Memory B cell (primary cell): ENCODE measurements around the gene CAMTA1.

ENCODE experiments used
- ATAC-seq: fragments of 150-1000 bp; cut with Tn5 transposase; 2 replicates; pipeline ENCODE4 v1.10.0; 2021; ENCODE audit warnings: low read depth, mild to moderate bottlenecking, moderate library complexity
- DNase-seq, 2 donors: peaks; one replicate each; pipeline ENCODE4 v3.0.0; 2022; ENCODE audit warnings: low spot score in 2 of 2
- H3K27ac Mint-ChIP-seq: one replicate; pipeline ENCODE4 v1.8.0; 2022; ENCODE audit warnings: mild to moderate bottlenecking, moderate library complexity, mixed read lengths
- H3K27me3 Mint-ChIP-seq: one replicate; pipeline ENCODE4 v1.8.0; 2022; ENCODE audit warnings: mixed read lengths
- H3K36me3 Mint-ChIP-seq: one replicate; pipeline ENCODE4 v1.8.0; 2022; ENCODE audit warnings: mild to moderate bottlenecking, mixed read lengths
- H3K4me1 Mint-ChIP-seq: one replicate; pipeline ENCODE4 v1.8.0; 2022; ENCODE audit warnings: mixed read lengths
- H3K4me3 Mint-ChIP-seq: one replicate; pipeline ENCODE4 v1.8.0; 2022; ENCODE audit warnings: mild to moderate bottlenecking, moderate library complexity, mixed read lengths
- H3K9me3 Mint-ChIP-seq: one replicate; pipeline ENCODE4 v1.8.0; 2022; ENCODE audit warnings: mixed read lengths

CAMTA1 gene

DNA sequence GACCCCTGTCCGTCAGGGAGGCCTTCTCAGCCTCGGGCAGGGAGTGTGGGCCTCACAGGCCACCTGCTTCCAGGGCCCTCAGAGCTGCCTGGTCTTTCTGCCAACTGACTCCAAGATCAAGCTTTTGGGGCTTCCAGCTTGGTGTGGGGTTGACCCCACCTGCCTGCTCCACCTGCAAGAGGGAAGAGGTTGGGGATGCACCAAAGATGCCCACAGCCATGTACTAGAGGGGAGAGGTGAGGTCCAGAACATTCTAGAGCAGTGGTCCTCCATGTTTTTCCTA lies 719.1 kb downstream of the CAMTA1 start:
- H3K36me3 Mint-ChIP-seq: no peaks in the 10 kb centered on the region
- no peak overlapping the region for H3K4me3 Mint-ChIP-seq
- DNase-seq (no peak), ATAC-seq (no peak)
- H3K27ac Mint-ChIP-seq: no peak overlapping the region
- H3K27me3 Mint-ChIP-seq: no peaks in the 10 kb centered on the region
- H3K9me3 Mint-ChIP-seq: no peaks in the 10 kb centered on the region
- no peaks in the 10 kb centered on the region for H3K4me1 Mint-ChIP-seq

DNA sequence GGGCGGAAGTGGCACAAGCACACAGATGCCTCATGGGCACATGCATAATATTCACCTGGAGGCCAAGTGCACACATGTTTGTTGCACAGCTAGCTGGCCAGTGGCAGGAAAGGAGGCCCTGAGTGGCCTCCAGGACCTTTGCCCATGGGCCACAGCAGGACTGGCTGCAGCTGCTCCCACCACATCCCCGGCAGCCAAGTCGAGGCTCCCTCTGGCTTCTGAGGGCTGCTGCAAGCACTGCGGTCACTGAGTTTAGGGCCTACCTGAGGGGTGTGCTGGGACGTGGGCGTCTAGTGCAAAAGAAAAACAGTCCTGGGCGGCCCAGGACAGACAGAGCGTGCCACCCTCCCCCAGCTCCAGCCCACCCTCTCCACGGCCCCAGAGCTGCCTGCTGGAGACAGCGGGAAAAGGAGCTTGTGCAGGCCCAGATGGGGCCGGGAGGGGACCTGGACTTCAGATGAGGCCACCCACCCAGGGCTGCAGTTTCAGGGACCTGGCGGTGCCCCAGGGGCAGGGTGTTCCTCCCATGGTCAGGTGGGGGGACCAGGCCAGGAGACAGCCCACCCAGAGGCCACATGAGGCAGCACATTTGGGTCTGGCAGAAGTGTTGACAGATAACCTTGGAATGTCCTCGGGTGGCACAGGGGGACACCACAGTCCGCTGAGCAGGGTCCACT lies 720.0 kb downstream of the CAMTA1 start:
- ATAC-seq: no peak
- Mint-ChIP-seq H3K27ac (no peak overlapping the region), H3K9me3 (no peaks in the 10 kb centered on the region)

DNA sequence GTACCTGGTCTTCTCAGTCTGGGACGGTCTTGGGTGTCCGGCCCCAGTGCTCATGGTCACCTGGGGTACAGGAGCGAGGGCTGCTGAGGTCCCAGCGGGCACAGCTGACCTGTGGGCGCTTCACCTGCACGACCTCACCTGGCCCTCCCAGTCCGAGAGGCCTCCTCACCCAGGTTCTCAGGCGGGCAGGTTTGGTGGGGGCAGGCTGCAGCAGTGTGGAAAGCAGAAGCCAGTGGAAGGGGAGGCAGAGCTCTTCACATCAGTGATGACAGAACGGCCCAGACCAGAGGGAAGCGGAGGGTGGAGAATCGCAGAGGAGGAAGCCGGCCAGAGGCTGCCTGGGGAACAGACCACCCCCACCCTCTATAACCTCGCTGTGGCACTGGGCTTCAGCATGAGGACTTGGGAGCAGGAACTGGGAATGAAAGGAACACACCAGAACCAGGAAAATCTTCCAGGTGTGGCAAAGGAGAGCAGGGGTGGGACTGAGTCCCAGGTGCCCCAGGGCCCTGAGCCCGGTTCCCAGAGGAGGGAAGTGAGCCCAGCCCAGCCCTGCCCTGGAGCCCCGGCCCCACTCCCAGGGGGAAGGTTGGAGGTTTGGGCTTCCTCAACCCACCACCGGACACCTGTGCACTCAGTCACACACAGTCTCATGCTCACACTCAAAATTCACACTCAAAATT lies 720.7 kb downstream of the CAMTA1 start:
- H3K27ac Mint-ChIP-seq: no peak overlapping the region
- H3K36me3 Mint-ChIP-seq: no peaks in the 10 kb centered on the region
- H3K9me3 Mint-ChIP-seq: no peaks in the 10 kb centered on the region
- H3K4me1 Mint-ChIP-seq: no peaks in the 10 kb centered on the region
- no peak overlapping the region for H3K4me3 Mint-ChIP-seq
- no peaks in the 10 kb centered on the region for H3K27me3 Mint-ChIP-seq
- no peak for DNase-seq
- ATAC-seq: no peak

More for the DNA sequence above, 720.0 kb downstream of the CAMTA1 start:
- Mint-ChIP-seq H3K36me3 (no peaks in the 10 kb centered on the region), H3K4me1 (no peaks in the 10 kb centered on the region), H3K4me3 (no peak overlapping the region), H3K27me3 (no peaks in the 10 kb centered on the region)
- DNase-seq: no peak

DNA sequence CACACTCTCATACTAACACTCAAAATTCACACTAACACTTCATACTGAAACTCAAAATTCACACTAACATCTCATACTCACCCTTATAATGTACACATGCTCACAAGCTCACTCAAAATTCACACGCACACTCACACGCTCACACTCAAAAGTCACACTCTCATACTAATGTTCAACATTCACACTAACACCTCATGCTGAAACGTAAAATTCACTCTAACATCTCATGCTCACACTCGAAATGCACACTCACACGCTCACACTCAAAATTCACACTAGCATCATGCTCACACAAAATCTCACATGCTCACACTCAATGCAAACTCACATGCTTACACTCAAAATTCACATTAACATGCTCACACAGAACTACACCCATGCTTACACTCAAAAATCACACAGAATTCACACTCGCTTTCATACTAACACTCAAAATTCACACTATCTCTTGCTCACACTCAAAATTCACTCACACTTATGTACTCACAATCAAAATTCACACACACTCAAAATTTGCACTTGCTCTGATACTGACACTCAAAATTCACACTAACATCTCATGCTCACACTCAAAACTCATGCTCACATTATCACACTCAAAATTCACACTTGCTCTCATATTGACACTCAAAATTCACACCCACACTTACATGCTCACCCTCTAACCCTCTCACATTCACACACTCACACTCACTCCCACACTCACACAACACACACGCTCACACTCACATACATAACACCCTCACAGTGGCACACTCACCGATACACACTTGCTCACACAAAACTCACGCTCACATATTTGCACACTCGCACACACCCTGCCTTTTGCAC lies 721.4 kb downstream of the CAMTA1 start:
- no peak overlapping the region for H3K27ac Mint-ChIP-seq
- H3K4me3 Mint-ChIP-seq: no peak overlapping the region
- H3K36me3 Mint-ChIP-seq: no peaks in the 10 kb centered on the region
- no peak for DNase-seq
- no peak for ATAC-seq
- H3K27me3 Mint-ChIP-seq: no peaks in the 10 kb centered on the region
- H3K9me3 Mint-ChIP-seq: no peaks in the 10 kb centered on the region
- no peaks in the 10 kb centered on the region for H3K4me1 Mint-ChIP-seq

DNA sequence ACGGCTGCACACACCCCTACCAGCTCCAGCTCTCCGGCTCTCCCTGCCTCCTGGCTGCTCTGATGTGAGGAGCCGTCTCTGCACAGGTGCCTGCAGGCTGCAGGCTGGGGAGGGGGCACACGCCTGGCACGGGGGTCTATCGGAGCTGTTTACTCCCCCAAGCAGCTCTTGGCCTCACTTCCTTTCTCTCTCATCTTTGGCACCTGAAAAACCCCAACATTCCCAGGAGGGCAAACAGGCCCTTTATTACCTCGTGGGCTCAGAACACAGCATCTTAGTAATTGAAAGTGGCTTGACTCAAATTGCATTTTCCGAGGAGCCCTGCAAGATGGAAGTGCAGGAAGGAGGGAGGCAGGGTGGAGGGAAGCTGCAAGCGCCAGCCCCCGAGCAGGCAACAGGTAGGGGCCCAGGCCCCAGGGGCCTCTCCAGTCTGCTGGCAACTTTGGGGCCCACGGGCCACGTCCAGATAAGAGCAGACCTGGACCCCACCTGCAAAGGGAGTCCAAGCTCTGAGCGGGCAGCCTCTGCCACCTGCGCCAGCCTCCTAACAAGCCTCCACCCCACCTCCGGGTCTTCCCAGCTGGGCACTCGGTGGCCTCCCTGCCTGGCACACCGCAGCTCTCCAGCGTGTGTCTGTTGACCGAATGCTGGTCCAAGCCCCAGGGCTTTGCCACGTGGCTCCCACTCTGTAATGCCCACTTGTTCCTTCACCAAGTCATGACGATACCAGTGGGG lies 722.2 kb downstream of the CAMTA1 start:
- Mint-ChIP-seq H3K4me3 (no peak overlapping the region), H3K4me1 (no peaks in the 10 kb centered on the region), H3K27ac (no peak overlapping the region), H3K9me3 (no peaks in the 10 kb centered on the region), H3K27me3 (peaks cover 2% of the 10 kb centered on the region), H3K36me3 (no peaks in the 10 kb centered on the region)
- no peak for ATAC-seq
- no peak for DNase-seq

DNA sequence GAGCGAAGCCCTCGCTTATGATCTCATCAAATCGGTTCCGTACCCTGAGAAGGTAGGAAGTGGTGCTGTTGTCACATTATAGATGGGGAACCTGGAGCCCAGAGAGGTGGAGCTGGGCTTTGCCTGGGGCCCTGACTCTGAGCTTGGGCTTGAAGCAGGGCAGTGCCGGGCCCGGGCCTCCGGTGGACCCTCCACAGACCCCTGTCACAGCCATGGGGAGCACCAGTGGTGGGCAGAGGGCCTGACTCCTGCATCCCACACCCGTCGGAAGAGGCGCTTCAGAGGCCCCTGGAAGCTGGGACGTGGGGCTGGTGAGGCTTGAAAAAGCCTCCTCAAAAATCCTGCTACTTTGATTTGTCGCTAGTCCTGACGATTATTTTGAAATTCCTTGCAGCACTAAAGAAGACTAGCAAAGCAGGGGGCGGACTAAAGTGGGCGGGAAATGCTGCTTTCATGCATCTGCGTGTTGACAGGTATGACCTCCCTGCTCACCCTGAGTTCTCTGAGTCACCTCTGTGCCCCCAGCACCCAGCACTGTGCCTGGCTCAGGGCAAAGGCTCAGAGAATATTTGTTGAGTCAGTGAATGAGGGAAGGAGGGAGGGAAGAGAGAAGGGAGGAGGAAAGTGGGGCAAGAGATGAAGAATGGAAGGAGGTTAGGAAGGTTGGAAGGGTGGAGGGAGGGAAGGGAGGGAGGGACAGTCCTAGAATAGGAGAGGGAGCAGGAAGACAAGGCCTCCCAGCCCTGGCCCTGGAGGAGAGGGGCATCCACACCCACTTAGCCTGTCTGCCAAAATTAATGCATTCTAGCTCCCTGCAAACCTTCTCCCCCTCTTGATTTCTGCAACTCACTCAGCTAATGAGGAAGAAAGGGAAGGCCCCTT lies 723.0 kb downstream of the CAMTA1 start:
- H3K9me3 Mint-ChIP-seq: no peaks in the 10 kb centered on the region
- H3K27ac Mint-ChIP-seq: no peak overlapping the region
- ATAC-seq: no peak
- H3K4me3 Mint-ChIP-seq: no peak overlapping the region
- no peaks in the 10 kb centered on the region for H3K36me3 Mint-ChIP-seq
- peaks cover 5% of the 10 kb centered on the region for H3K27me3 Mint-ChIP-seq
- H3K4me1 Mint-ChIP-seq: no peaks in the 10 kb centered on the region
- DNase-seq: no peak

DNA sequence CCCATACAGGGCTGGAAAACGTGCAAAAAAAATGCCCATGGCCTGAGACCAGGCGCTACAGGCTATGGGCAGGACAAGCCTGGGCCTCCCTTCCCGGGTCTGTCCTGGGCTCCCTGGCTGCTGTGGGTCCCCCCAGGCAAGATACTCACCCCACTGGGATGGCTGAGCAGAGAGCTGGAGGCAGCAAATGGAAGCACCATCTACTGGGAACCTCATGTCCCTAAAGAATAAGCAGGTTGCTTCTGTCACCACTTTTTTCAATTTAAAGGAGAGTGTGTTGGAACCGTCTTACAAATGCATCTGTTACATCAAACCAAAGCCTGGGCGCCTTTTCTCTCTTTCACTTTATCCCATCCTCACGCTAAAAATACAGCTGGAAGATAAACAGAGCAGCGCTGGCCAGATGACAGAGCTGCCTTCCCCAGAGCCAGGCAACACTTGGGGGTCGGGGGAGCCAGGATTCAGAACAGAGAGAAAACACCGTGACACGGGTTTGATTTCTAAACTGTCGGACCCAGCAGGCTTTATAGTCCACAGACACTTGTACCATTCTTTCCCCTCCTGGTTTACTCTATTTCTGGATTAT lies 723.8 kb downstream of the CAMTA1 start:
- no peaks in the 10 kb centered on the region for H3K4me1 Mint-ChIP-seq
- H3K27ac Mint-ChIP-seq: no peak overlapping the region
- ATAC-seq (no peak), DNase-seq (no peak)
- no peak overlapping the region for H3K4me3 Mint-ChIP-seq
- H3K9me3 Mint-ChIP-seq: no peaks in the 10 kb centered on the region
- H3K27me3 Mint-ChIP-seq: peaks cover 6% of the 10 kb centered on the region
- no peaks in the 10 kb centered on the region for H3K36me3 Mint-ChIP-seq

DNA sequence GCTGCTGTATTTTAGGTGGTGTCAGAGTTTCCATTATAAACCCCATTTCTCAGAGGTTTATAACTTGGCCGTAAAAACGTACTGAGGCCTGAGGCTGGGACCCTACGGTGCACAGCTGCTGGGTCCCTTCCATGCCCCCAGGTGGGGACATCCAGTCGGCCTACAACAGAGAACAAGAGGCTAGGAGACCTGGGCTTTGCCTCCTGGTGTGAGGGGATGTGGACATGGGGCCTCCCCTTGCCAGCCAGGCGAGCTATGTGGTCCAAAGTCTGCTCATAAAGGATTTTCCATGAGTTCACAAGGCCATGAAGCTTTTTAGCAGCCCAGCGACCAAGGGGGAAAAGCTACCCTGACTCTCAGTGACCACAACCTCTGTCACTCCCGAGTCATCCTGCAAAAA lies 724.3 kb downstream of the CAMTA1 start:
- ATAC-seq (no peak), DNase-seq (no peak)
- Mint-ChIP-seq H3K4me3 (no peak overlapping the region), H3K36me3 (no peaks in the 10 kb centered on the region), H3K4me1 (no peaks in the 10 kb centered on the region), H3K27me3 (peaks cover 6% of the 10 kb centered on the region), H3K9me3 (no peaks in the 10 kb centered on the region), H3K27ac (no peak overlapping the region)

DNA sequence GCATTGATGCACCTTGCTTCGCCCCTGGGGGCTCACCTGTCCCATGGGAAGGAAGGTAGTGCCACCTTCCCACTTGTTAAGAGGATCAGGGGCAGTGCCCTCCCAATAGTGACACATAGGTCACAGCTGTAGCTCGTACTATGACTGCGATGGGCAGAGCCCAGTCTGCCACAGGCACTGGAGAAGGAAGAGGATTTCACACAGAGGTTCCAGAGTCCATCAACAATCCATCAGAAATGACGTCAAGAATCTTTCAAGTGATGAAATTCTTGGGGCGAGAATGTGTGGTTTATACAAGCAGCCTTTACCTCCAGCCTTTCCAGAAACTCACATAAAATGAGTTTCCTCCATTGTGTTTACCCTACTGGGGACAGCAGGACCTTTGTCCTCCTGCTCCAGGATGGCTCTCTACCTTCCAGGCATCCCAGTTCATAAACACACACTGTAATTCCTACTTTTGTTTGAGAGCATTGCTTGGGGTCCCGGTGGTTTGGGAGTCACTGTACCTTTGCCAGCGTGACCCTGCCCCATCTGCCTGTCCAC lies 725.2 kb downstream of the CAMTA1 start:
- Mint-ChIP-seq H3K36me3 (no peaks in the 10 kb centered on the region), H3K9me3 (no peaks in the 10 kb centered on the region), H3K4me3 (no peak overlapping the region), H3K27ac (no peak overlapping the region), H3K27me3 (peaks cover 6% of the 10 kb centered on the region), H3K4me1 (no peaks in the 10 kb centered on the region)
- no peak for DNase-seq
- no peak for ATAC-seq

DNA sequence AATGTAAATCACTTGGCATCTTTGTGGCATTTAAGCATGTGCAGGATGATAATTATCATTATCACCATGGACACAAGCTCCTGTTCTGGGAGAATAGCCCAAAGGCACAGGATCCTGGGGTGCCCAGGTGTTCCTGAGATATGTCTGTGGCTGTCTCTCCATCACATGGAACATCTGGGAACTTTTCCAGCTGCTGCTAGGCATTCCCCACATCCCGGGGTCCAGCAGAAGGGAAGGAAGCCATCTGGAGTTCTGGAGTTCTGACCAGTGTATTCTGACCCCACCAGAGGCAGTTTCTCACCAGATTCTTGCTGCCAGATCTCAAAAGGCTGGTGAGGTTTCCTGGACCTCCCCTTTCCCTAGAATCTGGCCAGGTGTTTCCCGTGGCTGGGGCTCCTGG lies 726.1 kb downstream of the CAMTA1 start:
- peaks cover 7% of the 10 kb centered on the region for H3K27me3 Mint-ChIP-seq
- no peaks in the 10 kb centered on the region for H3K36me3 Mint-ChIP-seq
- no peak for DNase-seq
- H3K9me3 Mint-ChIP-seq: no peaks in the 10 kb centered on the region
- no peaks in the 10 kb centered on the region for H3K4me1 Mint-ChIP-seq
- no peak for ATAC-seq
- no peak overlapping the region for H3K4me3 Mint-ChIP-seq
- no peak overlapping the region for H3K27ac Mint-ChIP-seq

DNA sequence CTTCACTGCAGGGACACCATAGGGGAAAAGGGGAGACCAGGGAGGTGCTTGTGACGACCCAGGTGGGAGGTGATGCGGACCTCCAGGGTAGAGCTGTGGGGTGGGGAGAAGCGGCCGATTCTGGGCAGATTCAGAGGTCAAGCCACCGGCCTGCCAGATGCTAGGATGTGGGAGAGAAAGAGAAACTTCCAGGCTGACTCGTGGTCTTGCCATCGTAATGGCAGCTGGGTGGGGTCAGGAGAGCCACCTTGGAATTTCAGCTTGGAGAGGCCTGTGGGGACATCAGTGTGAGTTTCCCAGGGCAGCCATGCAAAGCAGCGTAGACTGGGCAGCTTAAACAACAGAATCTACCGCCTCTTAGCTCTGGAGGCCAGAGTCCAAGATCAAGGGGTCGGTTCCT lies 727.8 kb downstream of the CAMTA1 start:
- DNase-seq (no peak), ATAC-seq (no peak)
- H3K36me3 Mint-ChIP-seq: no peaks in the 10 kb centered on the region
- no peaks in the 10 kb centered on the region for H3K4me1 Mint-ChIP-seq
- peaks cover 7% of the 10 kb centered on the region for H3K27me3 Mint-ChIP-seq
- H3K27ac Mint-ChIP-seq: no peak overlapping the region
- H3K4me3 Mint-ChIP-seq: no peak overlapping the region
- H3K9me3 Mint-ChIP-seq: no peaks in the 10 kb centered on the region

DNA sequence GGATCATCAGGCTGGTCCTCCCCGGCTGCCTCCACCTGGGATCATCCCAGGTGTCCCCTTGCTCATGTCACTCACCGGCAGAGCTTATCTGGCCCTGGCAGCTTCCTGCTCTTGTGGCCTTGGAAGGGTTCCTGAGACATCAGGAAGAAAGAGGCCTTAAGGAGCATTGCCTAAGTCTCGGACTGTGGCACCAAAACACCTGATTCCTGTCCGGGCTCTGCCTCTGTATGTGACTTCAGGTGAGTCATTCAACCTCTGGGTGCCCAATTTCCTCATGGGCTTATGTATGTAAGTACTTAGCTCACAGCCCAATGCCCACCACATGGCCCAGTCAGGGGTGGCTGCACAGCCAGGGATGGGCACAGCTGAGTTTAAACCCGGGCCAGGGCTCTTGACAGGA lies 729.9 kb downstream of the CAMTA1 start:
- H3K36me3 Mint-ChIP-seq: no peaks in the 10 kb centered on the region
- DNase-seq (no peak), ATAC-seq (no peak)
- no peaks in the 10 kb centered on the region for H3K4me1 Mint-ChIP-seq
- peaks cover 7% of the 10 kb centered on the region for H3K27me3 Mint-ChIP-seq
- no peaks in the 10 kb centered on the region for H3K9me3 Mint-ChIP-seq
- H3K4me3 Mint-ChIP-seq: no peak overlapping the region
- no peak overlapping the region for H3K27ac Mint-ChIP-seq

DNA sequence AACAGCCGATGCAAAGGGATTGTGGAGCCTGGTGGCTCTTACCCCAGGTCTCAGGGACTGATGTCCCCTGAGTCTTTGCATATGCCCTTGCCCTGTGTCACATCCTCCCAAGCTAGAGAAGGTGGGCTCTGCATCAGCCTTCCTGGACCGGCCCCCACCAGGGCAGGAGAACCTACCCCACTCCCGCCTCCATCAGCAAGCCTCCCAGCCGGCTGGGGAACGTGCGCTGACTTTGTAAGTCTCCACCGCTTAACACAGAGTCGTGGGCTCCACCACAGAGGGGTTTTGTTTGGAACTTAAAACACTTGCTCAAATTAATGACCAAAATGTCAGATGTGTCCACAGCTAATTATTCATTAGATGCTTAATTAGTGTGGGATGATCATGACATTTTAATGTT lies 730.6 kb downstream of the CAMTA1 start:
- H3K4me1 Mint-ChIP-seq: no peaks in the 10 kb centered on the region
- DNase-seq (no peak), ATAC-seq (no peak)
- H3K4me3 Mint-ChIP-seq: no peak overlapping the region
- H3K9me3 Mint-ChIP-seq: no peaks in the 10 kb centered on the region
- peaks cover 7% of the 10 kb centered on the region for H3K27me3 Mint-ChIP-seq
- no peaks in the 10 kb centered on the region for H3K36me3 Mint-ChIP-seq
- H3K27ac Mint-ChIP-seq: no peak overlapping the region
